Esophagus muscularis mucosa (tissue), 4 donors: ENCODE results near the gene TEX2. TPM values are rescaled to one million over a fixed set of nuclear protein-coding genes. Genes with fewer than 3 reads are reported as not detected.

ENCODE experiments used
- DNase-seq: peaks from one replicate; pipeline ENCODE4 v3.0.0-alpha.2; 2017; ENCODE audit errors: extremely low spot score
- H3K27ac ChIP-seq, 4 donors: fragments of 200-600 bp; sonication (generic); replicated peaks in 1 of 4; 1 replicate in 3 of 4; 2 replicates in 1 of 4; pipeline ENCODE4 v1.5.1; 2016 to 2019; ENCODE audit warnings: mild to moderate bottlenecking in 1 of 4
- H3K27me3 ChIP-seq, 4 donors: fragments of 200-600 bp; sonication (generic); one replicate each; pipeline versions ENCODE4 v1.5.1 to v1.6.0; 2016 to 2019
- H3K36me3 ChIP-seq, 4 donors: fragments of 200-600 bp; sonication (generic); one replicate each; pipeline ENCODE4 v1.5.1; 2016 to 2019
- H3K4me1 ChIP-seq, 4 donors: fragments of 200-600 bp; sonication (generic); one replicate each; pipeline ENCODE4 v1.5.1; 2016 to 2019
- H3K4me3 ChIP-seq, 4 donors: fragments of 200-600 bp; sonication (generic); 1 replicate in 2 of 4; 2 replicates in 2 of 4; pipeline ENCODE4 v1.5.1; 2016 to 2019; ENCODE audit warnings: mild to moderate bottlenecking in 4 of 4, moderate library complexity in 1 of 4
- H3K9me3 ChIP-seq, 4 donors: fragments of 200-600 bp; sonication (generic); 1 replicate in 3 of 4; 2 replicates in 1 of 4; pipeline ENCODE4 v1.5.1; 2016 to 2019
- CTCF ChIP-seq, 3 experiments: fragments of 200-600 bp in 2 of 3; fragments of 450-650 bp in 1 of 3; sonication (generic) in 2 of 3; IDR thresholded peaks; one replicate each; pipeline ENCODE4 v1.5.1; 2017 to 2019; ENCODE audit warnings: antibody characterized with exemption in 3 of 3, mild to moderate bottlenecking in 2 of 3, moderate library complexity in 1 of 3
- EP300 ChIP-seq: sonication (generic); formaldehyde crosslinking; IDR thresholded peaks from one replicate; pipeline ENCODE4 v1.6.1; 2017; ENCODE audit warnings: antibody characterized with exemption
- POLR2A ChIP-seq: fragments of 450-650 bp; IDR thresholded peaks from one replicate; pipeline ENCODE4 v1.6.1; 2017; ENCODE audit warnings: antibody characterized with exemption, moderate library complexity, mild to moderate bottlenecking, low read depth
- POLR2AphosphoS5 ChIP-seq, 2 donors: sonication (generic); formaldehyde crosslinking; IDR thresholded peaks; one replicate each; pipeline ENCODE4 v1.6.1; 2017; ENCODE audit warnings: antibody characterized with exemption in 2 of 2
- WGBS: methylation state at CpG from one replicate; pipeline ENCODE4 v1.1.5; 2018; 5-methylcytosine and 5-hydroxymethylcytosine counted together
- intact Hi-C: fragments of 100-400 bp; cut with DNase I; formaldehyde crosslinking; loops from one replicate; pipeline ENCODE4 v1.15.1; 2023
- total RNA-seq, 4 donors: library from RNA; depleted of rRNA; stranded (reverse); fragments of >200 nt; gene quantifications; one replicate each; pipeline versions ENCODE4 v1.1.0 to v1.2.1, GENCODE V29; 2016

TEX2 gene
- total RNA-seq, 4 donors from 2014 or later: 32.6 to 58.7 (median 46.1) TPM

GRCh38 chr17:64229815-64230728 lies 33.0 kb downstream of the TEX2 start:
- Histone ChIP-seq H3K4me1 (peaks cover 21 to 29% (median 25%) of the 10 kb centered on the region in 4 donors), H3K27ac (peak overlapping the region; percentile 66 to 79 (median 74)), H3K27me3 (no peaks in the 10 kb centered on the region), H3K36me3 (no peaks in the 10 kb centered on the region), H3K9me3 (no peaks in the 10 kb centered on the region), H3K4me3 (no peak overlapping the region)
- TF ChIP-seq CTCF (IDR thresholded peaks at IDR 0.05) (no peak), POLR2A (no peak), EP300 (no peak), POLR2AphosphoS5 (IDR thresholded peaks at IDR 0.05) (no peak)
- WGBS: 79% methylated on average over 8 of the region's 8 CpGs
- no peak for DNase-seq
- intact Hi-C loops: no loop called here

- 91% methylated on average over 1 of the region's 1 CpG for WGBS
- no peak overlapping the region for H3K4me3 ChIP-seq
- no peaks in the 10 kb centered on the region for H3K36me3 ChIP-seq
- TF ChIP-seq EP300 (no peak), POLR2AphosphoS5 (IDR thresholded peaks at IDR 0.05) (no peak), POLR2A (no peak), CTCF (IDR thresholded peaks at IDR 0.05) (no peak)
- H3K27me3 ChIP-seq: no peaks in the 10 kb centered on the region
- no peak overlapping the region for H3K27ac ChIP-seq
- H3K9me3 ChIP-seq: no peaks in the 10 kb centered on the region
- peaks cover 10 to 21% (median 16%) of the 10 kb centered on the region in 4 donors for H3K4me1 ChIP-seq
- DNase-seq: no peak
- intact Hi-C loops: no loop called here
Observed at GRCh38 chr17:64226132-64226531, 36.9 kb downstream of the TEX2 start.

GRCh38 chr17:64225410-64225809 lies 37.6 kb downstream of the TEX2 start:
- Histone ChIP-seq H3K4me1 (peaks cover 3 to 14% (median 9%) of the 10 kb centered on the region in 4 donors), H3K27me3 (no peaks in the 10 kb centered on the region), H3K4me3 (no peak overlapping the region), H3K36me3 (no peaks in the 10 kb centered on the region), H3K27ac (no peak overlapping the region), H3K9me3 (no peaks in the 10 kb centered on the region)
- no peak for DNase-seq
- intact Hi-C loops: no loop called here
- WGBS: 99% methylated on average over 3 of the region's 3 CpGs
- TF ChIP-seq EP300 (no peak), CTCF (IDR thresholded peaks at IDR 0.05) (no peak), POLR2AphosphoS5 (IDR thresholded peaks at IDR 0.05) (no peak), POLR2A (no peak)

GRCh38 chr17:64223931-64224629 lies 39.0 kb downstream of the TEX2 start:
- 97% methylated on average over 4 of the region's 4 CpGs for WGBS
- intact Hi-C loops: no loop called here

More at GRCh38 chr17:64223931-64224629, 39.0 kb downstream of the TEX2 start:
- Histone ChIP-seq H3K36me3 (no peaks in the 10 kb centered on the region), H3K27me3 (no peaks in the 10 kb centered on the region), H3K4me1 (peaks cover 0 to 2% (median 0%) of the 10 kb centered on the region in 4 donors), H3K4me3 (no peak overlapping the region), H3K9me3 (no peaks in the 10 kb centered on the region), H3K27ac (no peak overlapping the region)
- no peak for TF ChIP-seq POLR2A
- TF ChIP-seq CTCF (IDR thresholded peaks at IDR 0.05): no peak
- TF ChIP-seq EP300: no peak
- no peak for TF ChIP-seq POLR2AphosphoS5 (IDR thresholded peaks at IDR 0.05)
- DNase-seq: peak; percentile 17
